NCI-H146 treated with DMSO at 0.1 percent for 48 hours (cell line): ENCODE data around the gene ASPG.

Experiments
- DNase-seq: peaks from one replicate; lab custom pipeline; 2025; ENCODE audit not compliant: unreplicated experiment; lab: John Stamatoyannopoulos, UW

Gene ASPG

GRCh38 chr14:104116288-104116755, 30.8 kb downstream of the ASPG start:
- DNase-seq: no peak

GRCh38 chr14:104116756-104117340, 31.3 kb downstream of the ASPG start:
- no peak for DNase-seq

- DNase-seq: no peak
Measured at GRCh38 chr14:104117341-104118005, 32.0 kb downstream of the ASPG start.

GRCh38 chr14:104118006-104118844, 32.7 kb downstream of the ASPG start:
- DNase-seq: no peak

GRCh38 chr14:104119119-104119487, 33.6 kb downstream of the ASPG start:
- DNase-seq: no peak

GRCh38 chr14:104119488-104120251, 34.2 kb downstream of the ASPG start:
- no peak for DNase-seq

- no peak for DNase-seq
Measured at GRCh38 chr14:104120281-104120741, 34.8 kb downstream of the ASPG start.

GRCh38 chr14:104121142-104121541, 35.6 kb downstream of the ASPG start:
- DNase-seq: no peak

GRCh38 chr14:104123879-104124278, 38.4 kb downstream of the ASPG start:
- no peak for DNase-seq

GRCh38 chr14:104125011-104125410, 39.5 kb downstream of the ASPG start:
- no peak for DNase-seq

GRCh38 chr14:104126753-104127152, 41.3 kb downstream of the ASPG start:
- no peak for DNase-seq

GRCh38 chr14:104128981-104129380, 43.5 kb downstream of the ASPG start:
- no peak for DNase-seq

GRCh38 chr14:104129556-104129955, 44.1 kb downstream of the ASPG start:
- DNase-seq: no peak

GRCh38 chr14:104130974-104131651, 45.6 kb downstream of the ASPG start:
- no peak for DNase-seq

GRCh38 chr14:104131968-104132732, 46.6 kb downstream of the ASPG start:
- DNase-seq: no peak

GRCh38 chr14:104132981-104133380, 47.5 kb downstream of the ASPG start:
- no peak for DNase-seq

GRCh38 chr14:104133496-104133895, 48.0 kb downstream of the ASPG start:
- no peak for DNase-seq

GRCh38 chr14:104134061-104134965, 48.8 kb downstream of the ASPG start:
- DNase-seq: no peak
